Adrenal gland (tissue), 5 donors: Measurements from ENCODE around the gene IBA57.

ENCODE experiments used
- CTCF ChIP-seq, 6 experiments: fragments of 450-650 bp in 4 of 6; fragments of 200-600 bp in 2 of 6; sonication (generic) in 1 of 6; IDR thresholded peaks; 1 replicate in 5 of 6; 2 replicates in 1 of 6; pipeline versions ENCODE4 v1.5.1 to v1.8.0; 2016 to 2021; ENCODE audit warnings: antibody characterized with exemption in 6 of 6, mild to moderate bottlenecking in 2 of 6, moderate library complexity in 1 of 6
- POLR2A ChIP-seq, 2 donors: fragments of 450-650 bp; IDR thresholded peaks; one replicate each; pipeline ENCODE4 v1.6.1; 2017; ENCODE audit warnings: antibody characterized with exemption in 2 of 2, mild to moderate bottlenecking in 2 of 2, moderate library complexity in 1 of 2
- donor health status: DM: no; HTN: no; CAD: no.

GRCh38 chr1:228161362-228161761, 4.2 kb upstream of the IBA57 start:
- TF ChIP-seq CTCF (IDR thresholded peaks at IDR 0.05) (no peak), POLR2A (IDR thresholded peaks at IDR 0.05) (no peak)
